GM19240 (cell line): ENCODE measurements around the gene NPIPA7.
"Not testable (repeated sequence)": the region's sequence is repeated elsewhere in the genome, so short reads cannot be mapped to it uniquely, and the experiment has no call there.

ENCODE experiments used
- DNase-seq: peaks from one replicate; pipeline ENCODE4 v3.0.0; 2011; ENCODE audit warnings: low spot score; ENCODE audit not compliant: insufficient read length

The NPIPA7 gene

DNA sequence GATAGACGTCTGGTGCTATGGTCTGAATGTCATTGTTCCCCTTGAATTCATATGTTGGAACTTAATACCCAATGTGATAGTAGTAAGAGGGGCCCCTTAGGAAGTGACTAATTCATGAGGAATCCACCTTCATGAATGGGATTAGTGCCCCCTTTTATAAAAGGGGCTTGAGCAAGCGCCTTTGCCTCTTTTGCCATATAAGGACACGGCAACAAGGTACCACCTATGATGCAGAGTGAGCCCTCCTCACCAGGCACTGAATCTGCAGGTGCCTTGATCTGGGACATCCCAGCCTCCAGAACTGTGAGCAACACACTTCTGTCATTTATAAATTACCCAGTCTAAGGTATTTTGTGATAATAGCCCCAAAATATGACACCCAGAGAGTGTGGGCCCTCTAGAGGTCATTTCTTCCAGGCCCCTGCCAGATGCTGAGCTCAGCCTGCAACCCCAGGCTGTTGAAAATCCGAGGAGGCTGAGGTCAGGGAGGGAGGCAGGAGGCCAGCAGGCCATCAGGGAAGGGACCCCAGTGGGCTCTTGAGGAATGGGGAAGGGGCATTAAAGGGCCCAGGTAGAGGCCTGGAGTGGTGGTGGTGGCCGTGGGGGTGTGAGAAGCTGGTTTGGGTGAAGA lies 39.1 kb downstream of the NPIPA7 start:
- DNase-seq = not testable (repeated sequence)

DNA sequence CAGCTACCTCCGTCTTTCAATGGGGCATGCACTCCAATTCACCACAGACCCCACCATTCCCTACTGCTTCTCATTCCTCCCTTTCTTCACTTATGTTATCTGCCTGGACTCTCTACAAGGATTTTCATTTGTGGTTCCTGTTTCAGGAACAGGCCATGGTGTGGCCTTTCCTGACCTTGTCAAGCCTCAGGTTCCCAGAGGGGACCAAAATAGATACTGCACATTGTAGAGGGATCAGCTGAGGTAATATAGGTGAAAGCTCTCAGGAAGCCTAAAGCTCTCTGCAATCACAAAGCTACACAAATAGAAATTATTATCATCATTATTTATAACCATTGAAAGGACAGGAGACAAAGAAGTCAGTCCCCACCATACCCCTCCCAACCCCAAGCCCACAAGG lies 41.6 kb downstream of the NPIPA7 start:
- DNase-seq = not testable (repeated sequence)

DNA sequence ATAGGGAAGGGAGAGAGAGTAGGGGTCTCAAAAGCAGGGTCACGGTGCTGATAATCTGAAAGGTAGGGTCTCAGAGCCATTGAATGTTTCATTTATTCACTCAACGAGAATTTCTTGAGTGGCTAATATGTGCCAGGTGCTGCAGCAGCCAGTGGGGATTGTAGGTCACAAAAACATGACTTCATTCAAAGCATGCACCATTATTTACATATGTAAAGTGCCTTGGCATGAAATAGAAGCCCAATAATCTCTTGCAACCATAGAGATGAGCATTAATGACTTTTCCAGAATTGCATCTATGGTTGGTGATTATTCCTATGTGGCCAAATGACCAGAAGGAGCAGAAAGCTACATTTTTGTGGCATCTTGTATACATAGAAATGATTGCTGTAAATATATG lies 46.2 kb downstream of the NPIPA7 start:
- DNase-seq = not testable (repeated sequence)

DNA sequence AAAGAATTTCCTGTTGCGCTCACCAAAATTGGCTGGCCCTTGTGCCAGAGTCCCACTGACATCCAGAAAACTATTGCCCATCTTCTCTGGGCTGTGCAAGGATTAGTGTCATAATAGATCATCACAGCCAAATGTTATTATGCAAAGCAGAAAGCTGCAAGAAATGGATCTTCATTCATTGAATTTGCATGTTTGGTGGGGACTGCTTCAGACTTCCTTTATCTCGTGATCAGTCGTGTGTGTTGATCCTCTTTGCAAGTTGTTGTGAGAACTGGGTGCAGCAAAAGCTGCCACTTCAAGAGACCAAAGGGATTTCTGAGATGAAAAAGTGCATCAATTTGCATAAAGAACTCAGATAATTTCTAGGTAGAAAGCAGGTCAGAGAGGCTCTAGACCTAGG lies 52.2 kb downstream of the NPIPA7 start:
- not testable (repeated sequence) for DNase-seq

DNA sequence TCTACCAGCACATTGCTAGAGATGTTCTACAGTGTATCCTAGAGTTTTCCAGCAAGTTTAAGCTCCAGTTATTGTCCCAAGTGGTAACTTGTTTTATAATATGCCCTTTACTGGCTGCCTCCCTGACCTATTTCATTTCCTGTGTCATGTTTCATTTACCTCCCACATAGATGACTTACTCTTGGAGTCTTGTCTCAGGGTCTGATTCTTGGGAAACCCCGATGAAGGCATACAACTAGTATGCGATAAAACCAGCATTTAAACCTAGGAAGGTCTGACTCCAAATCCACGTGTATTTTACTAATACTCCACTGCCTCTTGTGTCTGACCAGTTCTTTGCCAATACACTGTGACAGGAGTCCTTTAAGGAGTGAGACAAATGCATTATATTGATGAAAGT lies 55.8 kb downstream of the NPIPA7 start:
- DNase-seq = not testable (repeated sequence)

DNA sequence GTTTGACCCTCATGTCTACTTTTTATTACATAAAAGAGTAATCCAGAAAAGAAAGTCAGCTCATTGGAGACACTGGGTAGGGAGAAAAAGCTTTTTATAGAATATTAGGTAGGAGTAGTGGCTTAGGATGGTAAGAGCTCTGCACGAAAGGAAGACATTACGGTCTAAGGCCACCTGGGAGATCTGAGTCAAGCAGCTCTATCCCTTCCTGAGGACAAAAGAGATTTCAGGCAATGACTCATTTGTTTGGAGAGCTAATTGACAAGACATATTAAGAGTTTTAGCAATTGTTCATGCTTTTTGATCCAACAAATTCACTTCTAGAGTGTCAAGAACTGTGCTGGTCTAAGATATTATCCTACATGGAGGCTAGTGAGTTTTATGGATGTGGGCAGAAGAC lies 62.5 kb downstream of the NPIPA7 start:
- not testable (repeated sequence) for DNase-seq
